ENCODE measurements around the gene ZNF341.

Gene ZNF341

GRCh38 chr20:33796907-33797544 is 65.2 kb downstream of the ZNF341 start:
- DNase-seq: no peak

DNA sequence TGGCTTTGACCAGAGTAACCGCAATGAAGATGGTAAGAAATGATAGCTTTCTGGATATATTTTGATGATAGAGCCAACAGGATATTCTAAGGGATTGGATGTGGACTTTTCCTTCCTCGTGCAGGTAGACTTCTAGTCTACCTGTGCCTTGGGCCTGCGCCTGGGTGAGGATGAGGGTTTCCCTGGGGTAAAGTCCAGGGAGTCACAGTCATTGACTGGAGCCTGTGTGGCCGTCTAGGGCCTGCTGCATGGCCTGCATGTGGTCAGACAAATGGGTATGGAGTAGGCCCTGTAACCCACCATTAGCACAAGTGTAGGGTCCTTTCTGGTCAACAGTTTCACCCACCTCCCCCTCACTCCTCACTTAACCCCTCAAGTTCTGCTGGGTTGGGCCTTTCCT is 66.6 kb downstream of the ZNF341 start:
- DNase-seq: no peak

GRCh38 chr20:33803921-33804337 is 72.1 kb downstream of the ZNF341 start:
- DNase-seq: no peak

- DNase-seq: no peak
Measured at GRCh38 chr20:33808388-33808787, 76.6 kb downstream of the ZNF341 start.

GRCh38 chr20:33810259-33810658 is 78.5 kb downstream of the ZNF341 start:
- DNase-seq: no peak

DNA sequence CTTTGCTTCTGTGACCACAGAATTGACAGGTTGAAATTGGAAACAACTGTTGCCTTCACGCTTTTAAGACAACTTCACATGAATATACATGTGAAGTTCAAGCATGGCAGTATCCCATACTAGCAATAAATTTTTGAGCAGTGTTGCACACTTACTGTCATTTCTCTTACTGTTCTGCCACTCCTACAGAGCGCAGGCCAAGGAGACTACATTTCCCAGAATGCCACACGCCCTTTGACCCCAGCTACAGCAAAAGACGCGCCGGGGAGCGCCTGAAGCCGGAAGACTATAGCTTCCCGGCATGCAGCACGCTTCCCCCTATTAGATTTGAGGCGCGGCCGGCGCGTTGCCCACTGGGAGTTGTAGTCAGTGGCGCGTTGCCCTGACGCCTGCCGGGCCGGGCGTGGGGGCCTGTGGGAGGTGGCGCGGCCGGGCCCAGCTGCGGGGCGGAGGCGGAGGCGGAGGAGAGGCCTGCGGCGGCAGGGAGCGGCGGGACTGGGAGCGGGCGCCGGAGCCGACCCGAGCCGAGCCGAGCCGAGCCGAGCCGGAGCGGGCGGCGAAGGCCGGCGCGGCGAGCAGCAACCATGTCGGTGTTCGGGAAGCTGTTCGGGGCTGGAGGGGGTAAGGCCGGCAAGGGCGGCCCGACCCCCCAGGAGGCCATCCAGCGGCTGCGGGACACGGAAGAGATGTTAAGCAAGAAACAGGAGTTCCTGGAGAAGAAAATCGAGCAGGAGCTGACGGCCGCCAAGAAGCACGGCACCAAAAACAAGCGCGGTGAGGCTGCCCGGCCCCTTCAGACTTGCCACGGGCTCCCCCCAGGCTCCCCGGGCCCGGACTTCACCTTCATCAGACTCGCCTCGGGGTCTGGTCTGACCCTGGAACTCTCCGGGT is 79.3 kb downstream of the ZNF341 start, which contains the start of gene CHMP4B:
CHMP4B (plus strand) TSS at position 464 of the 891 bp plus-strand sequence; CDS start at position 585, 121 bp downstream.
- peak; percentile 82 to 95 for DNase-seq

GRCh38 chr20:33811776-33812151 is 80.0 kb downstream of the ZNF341 start:
- DNase-seq: no peak

- peak; percentile 55 to 71 for DNase-seq
Measured at GRCh38 chr20:33812152-33812849, 80.5 kb downstream of the ZNF341 start.

DNA sequence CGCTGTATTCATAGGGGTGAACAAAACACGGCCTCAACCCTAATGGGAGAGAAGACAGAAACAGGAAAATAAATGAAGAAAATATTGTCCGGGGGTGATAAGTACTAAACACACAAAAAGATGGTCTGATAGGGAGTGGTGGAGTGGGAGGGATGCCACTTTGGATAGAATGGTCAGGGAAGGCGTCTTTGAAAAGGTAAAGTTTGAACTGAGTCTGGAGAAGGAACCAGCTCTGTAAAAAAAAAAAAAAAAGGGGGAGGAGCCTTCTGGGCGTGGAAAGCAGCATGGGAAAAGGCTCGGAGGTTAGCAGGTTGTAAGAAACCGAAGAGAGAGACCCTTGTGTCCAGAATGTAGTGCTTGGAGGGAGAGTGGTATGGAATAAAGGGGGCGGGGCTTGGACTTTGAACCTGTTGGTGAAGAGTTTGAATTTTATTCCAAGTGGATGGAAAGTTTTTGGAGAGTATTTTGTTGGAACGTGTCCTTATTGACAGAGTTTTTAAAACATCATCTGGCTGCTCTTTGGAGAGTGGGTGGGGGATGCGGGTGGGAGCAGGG is 81.2 kb downstream of the ZNF341 start:
- DNase-seq: no peak

DNA sequence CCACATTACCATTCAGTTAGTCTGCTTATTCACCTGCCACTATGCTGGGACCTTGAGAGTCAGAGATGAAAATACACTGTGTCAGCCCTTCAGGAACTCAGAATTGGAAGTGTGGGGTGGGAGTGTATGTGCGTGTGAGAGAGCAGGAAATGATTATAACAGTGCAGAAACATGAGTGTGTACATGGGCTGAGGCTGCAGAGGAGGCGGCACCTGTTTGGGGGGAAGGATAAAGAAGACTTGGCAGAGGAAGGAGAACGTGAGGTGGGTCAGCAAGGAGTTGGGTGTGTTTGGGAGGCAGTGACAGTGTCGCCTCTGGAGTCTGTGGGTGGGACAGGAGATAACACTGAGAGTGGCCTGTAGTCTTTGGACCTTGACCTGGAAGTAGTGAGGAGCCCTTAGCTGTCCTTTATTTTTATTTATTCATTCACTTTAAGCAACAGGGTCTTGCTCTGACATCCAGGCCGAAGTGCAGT is 82.5 kb downstream of the ZNF341 start:
- peak in 1 of 2 donors; percentile 55 for DNase-seq

GRCh38 chr20:33815671-33816070 is 83.9 kb downstream of the ZNF341 start:
- DNase-seq: no peak

DNA sequence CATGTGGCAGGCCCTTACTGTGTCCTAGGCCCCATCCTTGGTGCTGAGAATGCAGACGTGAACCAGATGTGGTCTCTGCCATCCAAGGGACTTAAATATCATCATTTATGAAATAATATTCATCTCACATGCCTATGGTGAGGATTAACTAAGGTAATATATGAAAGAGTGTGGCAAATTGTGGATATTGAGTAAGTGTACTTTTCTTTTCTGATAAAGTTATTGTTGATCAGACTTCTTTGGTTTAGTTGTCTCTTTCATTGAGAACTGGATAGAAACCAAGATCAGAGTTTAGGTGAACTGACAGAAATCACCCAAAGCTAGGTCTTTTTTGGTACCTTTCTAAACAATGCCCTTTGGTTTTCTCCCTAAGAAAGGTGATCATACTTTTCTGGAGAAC is 84.4 kb downstream of the ZNF341 start:
- DNase-seq: no peak

DNA sequence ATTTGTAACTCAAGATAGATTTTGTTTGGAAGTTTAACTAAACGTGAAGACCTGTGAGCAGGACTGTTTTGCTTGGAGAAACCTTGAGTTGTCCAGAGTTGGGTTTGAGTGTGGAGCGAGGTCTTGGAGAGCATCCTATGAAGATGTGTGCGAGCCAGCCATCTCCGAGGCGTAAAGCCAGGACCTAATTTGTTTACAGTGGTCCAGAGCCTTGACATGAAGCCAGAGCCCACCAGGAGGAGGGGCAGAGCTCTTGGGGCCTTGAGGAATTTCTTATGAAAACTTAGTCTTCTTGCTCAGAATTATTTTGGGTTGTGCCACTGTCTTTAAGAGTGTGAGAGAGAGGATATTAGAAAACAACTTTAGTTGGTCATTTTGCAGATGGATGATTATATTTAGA is 85.6 kb downstream of the ZNF341 start:
- DNase-seq: no peak

- DNase-seq: no peak
Measured at GRCh38 chr20:33819456-33819855, 87.7 kb downstream of the ZNF341 start.

- no peak for DNase-seq
Measured at GRCh38 chr20:33820362-33820761, 88.6 kb downstream of the ZNF341 start.

DNA sequence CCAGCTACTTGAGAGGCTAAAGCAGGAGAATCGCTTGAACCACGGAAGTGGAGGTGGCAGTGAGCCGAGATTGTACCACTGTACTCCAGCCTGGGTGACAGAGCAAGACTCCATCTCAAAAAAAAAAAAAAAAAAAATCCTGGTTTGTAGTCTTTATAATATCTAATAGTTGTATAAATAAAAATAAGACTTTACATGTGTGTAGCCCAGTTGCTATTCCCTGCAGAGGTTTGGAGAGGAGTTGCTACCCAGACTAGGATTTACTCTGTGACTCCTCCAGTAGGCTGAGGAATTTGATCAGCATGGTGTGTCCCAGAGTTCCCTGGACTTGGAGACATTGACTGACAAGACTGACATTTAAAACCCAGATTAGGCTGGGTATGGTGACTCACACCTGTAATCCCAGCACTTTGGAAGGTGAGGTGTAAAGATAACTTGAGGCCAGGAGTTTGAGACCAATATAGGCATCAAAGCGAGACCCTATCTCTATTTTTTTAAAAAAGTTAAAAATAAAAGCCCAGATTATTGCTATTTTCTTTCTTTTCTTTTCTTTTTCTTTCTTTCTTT is 89.6 kb downstream of the ZNF341 start:
- DNase-seq: no peak

DNA sequence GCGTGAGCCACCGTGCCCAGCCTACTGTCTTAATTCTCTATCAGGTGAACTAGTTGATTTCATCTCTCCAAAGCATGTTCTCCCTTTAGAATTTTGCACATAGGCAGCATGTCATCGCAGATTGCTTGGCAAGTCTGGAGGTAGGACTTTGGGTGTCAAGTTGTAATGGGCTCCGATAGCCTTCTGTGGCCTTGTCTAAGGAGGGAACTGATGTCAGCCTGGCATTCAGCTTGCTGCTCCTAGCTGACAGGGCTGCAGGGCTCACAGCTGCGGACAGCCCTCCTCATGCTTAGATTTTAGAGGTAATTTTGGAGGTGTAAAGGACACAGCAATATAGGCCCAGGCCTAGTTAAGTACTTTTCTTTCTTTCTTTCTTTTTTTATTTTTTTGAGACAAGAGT is 90.6 kb downstream of the ZNF341 start:
- no peak for DNase-seq

- no peak for DNase-seq
Measured at GRCh38 chr20:33822991-33823390, 91.2 kb downstream of the ZNF341 start.

GRCh38 chr20:33824852-33825251 is 93.1 kb downstream of the ZNF341 start:
- DNase-seq: no peak

DNA sequence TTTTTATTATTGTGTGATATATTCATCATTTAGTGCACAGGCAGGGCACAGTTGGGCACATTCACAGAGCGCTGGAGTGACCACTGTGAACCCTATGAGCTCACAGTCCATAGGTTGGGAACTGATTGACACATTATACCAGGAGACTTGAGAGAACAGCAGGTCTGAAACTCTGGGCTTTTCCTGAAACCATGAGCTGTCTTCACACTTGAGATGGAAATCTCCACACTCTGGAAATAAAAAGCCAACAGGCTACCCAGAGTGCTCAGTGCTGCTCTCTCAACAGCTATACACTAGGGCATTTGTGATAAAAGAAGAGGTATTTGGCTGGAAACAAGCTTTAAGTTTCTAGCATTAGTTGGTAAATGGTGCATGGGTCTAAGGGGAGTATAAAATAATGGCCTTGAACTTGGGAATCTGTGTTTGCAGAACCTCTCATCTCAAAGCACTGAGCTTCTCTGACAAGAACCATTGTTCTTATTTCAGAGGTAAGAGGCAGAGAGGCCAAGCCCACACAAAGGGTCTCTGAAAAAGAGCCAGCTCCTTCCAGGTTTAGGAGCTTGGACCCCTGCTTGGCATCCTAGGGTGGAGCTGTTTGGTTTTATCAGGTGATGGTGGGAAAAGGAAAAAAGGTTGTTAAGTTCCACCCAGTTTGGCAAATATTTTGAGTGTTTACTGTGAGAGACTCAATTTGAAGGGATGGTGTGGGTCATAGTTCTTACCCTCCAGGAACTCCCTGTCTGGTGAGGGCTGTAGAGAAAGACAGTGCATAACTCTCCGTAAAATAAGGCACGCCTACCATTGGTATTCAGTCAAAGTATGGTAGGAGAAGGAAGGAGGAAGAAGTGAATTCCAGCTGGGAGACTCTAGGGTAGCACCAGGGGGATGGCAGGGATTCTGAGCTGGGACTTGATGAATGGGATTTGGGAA is 93.8 kb downstream of the ZNF341 start:
- DNase-seq: no peak

- DNase-seq: no peak
Measured at GRCh38 chr20:33826270-33826897, 94.6 kb downstream of the ZNF341 start.
